ENCODE data around the gene PPIP5K1.

Gene PPIP5K1

DNA sequence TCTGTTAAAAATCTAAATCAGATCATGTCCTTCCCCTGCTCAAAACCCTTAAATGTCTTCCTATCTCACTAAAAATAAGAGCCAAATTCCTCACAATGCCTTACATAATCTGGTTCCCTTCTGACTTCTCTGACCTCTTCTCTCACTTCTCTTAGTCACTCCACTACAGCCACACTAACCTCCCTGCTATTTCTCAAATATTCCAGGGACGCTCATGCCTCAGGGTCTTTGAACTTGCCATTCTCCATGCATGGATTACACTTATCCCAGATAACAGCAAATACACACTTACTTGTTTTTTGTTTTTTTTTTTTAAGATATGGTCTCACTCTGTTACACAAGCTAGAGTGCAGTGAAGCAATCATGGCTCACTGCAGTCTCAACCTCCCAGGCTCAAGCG, 105.6 kb downstream of the PPIP5K1 start:
- DNase-seq: no peak
